A549 (cell line): ENCODE data around the gene HLA-DMB. TPM values are rescaled to one million over a fixed set of nuclear protein-coding genes. Genes with fewer than 3 reads are reported as not detected.

ENCODE experiments used
- ATAC-seq, 2 experiments: fragments of 200-7000 bp in 1 of 2; fragments of >200 bp in 1 of 2; cut with Nextera tagmentation in 1 of 2; cut with Tn5 transposase in 1 of 2; 3 replicates each; pipeline versions ENCODE4 v1.8.0 to v1.9.1; 2018 to 2020; ENCODE audit warnings: mild to moderate bottlenecking in 1 of 2, moderate library complexity in 1 of 2
- CTCF ChIA-PET: fragments of 300-600 bp; sonication (Branson Sonifier 250); formaldehyde crosslinking; extraction: SDS; loops from one replicate; lab custom pipeline; 2021; ENCODE audit warnings: antibody characterized with exemption, inconsistent platforms; lab: Yijun Ruan, JAX
- POLR2A ChIA-PET: fragments of 350-600 bp; formaldehyde crosslinking; extraction: SDS; loops from one replicate; lab custom pipeline; 2021; ENCODE audit warnings: antibody characterized with exemption, inconsistent platforms; lab: Yijun Ruan, JAX
- DNase-seq, 2 experiments: peaks; one replicate each; pipeline versions ENCODE4 v3.0.0 to v3.0.0-alpha.2; 2011 to 2016; ENCODE audit warnings: low read depth in 1 of 2, low spot score in 1 of 2
- FAIRE-seq: peaks from 2 replicates; lab custom pipeline; 2011; peaks lifted over from hg19 to GRCh38; lab: Jason Lieb, UNC
- H3K27ac ChIP-seq, 2 experiments: fragments of >200 bp; sonication (Bioruptor Twin); formaldehyde crosslinking; 3 replicates each; pipeline ENCODE4 v1.5.1; 2016 to 2017
- H3K4me1 ChIP-seq: fragments of >200 bp; sonication (Bioruptor Twin); formaldehyde crosslinking; 3 replicates; pipeline ENCODE4 v1.6.1; 2016
- H3K4me2 ChIP-seq: fragments of >200 bp; sonication (Bioruptor Twin); formaldehyde crosslinking; 3 replicates; pipeline ENCODE4 v1.6.1; 2016
- H3K4me3 ChIP-seq: fragments of >200 bp; sonication (Bioruptor Twin); formaldehyde crosslinking; 3 replicates; pipeline ENCODE4 v1.5.1; 2016
- H3K9me3 ChIP-seq: fragments of >200 bp; sonication (Bioruptor Twin); formaldehyde crosslinking; 3 replicates; pipeline ENCODE4 v1.6.1; 2016
- BHLHE40 ChIP-seq: IDR thresholded peaks from 2 replicates; pipeline ENCODE4 v1.6.1; 2012; ENCODE audit warnings: low read depth, low read length, inconsistent platforms
- E2F6 ChIP-seq: IDR thresholded peaks from 2 replicates; pipeline ENCODE4 v1.6.1; 2012; ENCODE audit warnings: low read depth, borderline replicate concordance
- EP300 ChIP-seq, 2 experiments: fragments of >200 bp; sonication (Bioruptor Twin); formaldehyde crosslinking; IDR thresholded peaks; 2 replicates in 1 of 2; 3 replicates in 1 of 2; pipeline ENCODE4 v1.6.1; 2016 to 2017
- ESRRA ChIP-seq: fragments of 150-350 bp; IDR thresholded peaks from 2 replicates; pipeline ENCODE4 v1.6.1; 2014; ENCODE audit warnings: mild to moderate bottlenecking, low read length, borderline replicate concordance
- FOSB ChIP-seq: fragments of 250-450 bp; sonication (Bioruptor Pico); IDR thresholded peaks from 2 replicates; pipeline ENCODE4 v1.5.0; 2020; ENCODE audit warnings: mild to moderate bottlenecking, moderate library complexity
- GATA3 ChIP-seq: IDR thresholded peaks from 2 replicates; pipeline ENCODE4 v1.6.1; 2012; ENCODE audit warnings: borderline replicate concordance
- HES2 ChIP-seq: fragments of >200 bp; sonication (Bioruptor Twin); formaldehyde crosslinking; IDR thresholded peaks from 2 replicates; pipeline ENCODE4 v1.6.1; 2016
- JUN ChIP-seq, 2 experiments: fragments of >200 bp; sonication (Bioruptor Twin); formaldehyde crosslinking; IDR thresholded peaks; 2 replicates in 1 of 2; 3 replicates in 1 of 2; pipeline ENCODE4 v1.6.1; 2016 to 2017
- KDM5A ChIP-seq: fragments of 200-600 bp; sonication (generic); IDR thresholded peaks from 2 replicates; pipeline ENCODE4 v1.6.1; 2016; ENCODE audit warnings: antibody characterized with exemption, mild to moderate bottlenecking
- MYC ChIP-seq: IDR thresholded peaks from 2 replicates; pipeline ENCODE4 v1.6.1; 2012; ENCODE audit warnings: mild to moderate bottlenecking, inconsistent platforms, low read length, improper control_type of control experiment, borderline replicate concordance
- POLR2A ChIP-seq: IDR thresholded peaks from 2 replicates; pipeline ENCODE4 v1.6.1; 2012; ENCODE audit warnings: mild to moderate bottlenecking, low read length
- POLR2AphosphoS2 ChIP-seq: conservative IDR thresholded peaks from 2 replicates; pipeline ENCODE4 v1.6.1; 2012; ENCODE audit warnings: low read length, improper control_type of control experiment, inconsistent platforms
- RARB ChIP-seq: fragments of 250-450 bp; sonication (Bioruptor Pico); IDR thresholded peaks from 2 replicates; pipeline ENCODE4 v1.8.0; 2021; ENCODE audit warnings: mild to moderate bottlenecking, moderate library complexity
- RFX5 ChIP-seq: fragments of 450-650 bp; IDR thresholded peaks from 2 replicates; pipeline ENCODE4 v1.7.1; 2014; ENCODE audit warnings: antibody characterized with exemption, mild to moderate bottlenecking, moderate library complexity
- TFCP2L1 ChIP-seq: fragments of 250-450 bp; sonication (Bioruptor Pico); IDR thresholded peaks from 2 replicates; pipeline ENCODE4 v1.5.0; 2021; ENCODE audit warnings: mild to moderate bottlenecking
- USF2 ChIP-seq: fragments of 450-650 bp; IDR thresholded peaks from 2 replicates; pipeline ENCODE4 v1.6.1; 2014; ENCODE audit warnings: antibody characterized with exemption
- ZSCAN20 ChIP-seq: fragments of 250-450 bp; sonication (Bioruptor Pico); IDR thresholded peaks from 2 replicates; pipeline ENCODE4 v1.8.0; 2022; ENCODE audit warnings: mild to moderate bottlenecking, moderate library complexity
- WGBS: methylation state at CpG from one replicate; pipeline ENCODE4 v1.1.6; 2017; ENCODE audit errors: missing lambda C conversion rate; 5-methylcytosine and 5-hydroxymethylcytosine counted together
- polyA plus RNA-seq, 4 experiments: library from polyadenylated mRNA; depleted of rRNA in 3 of 4; stranded (reverse); fragments of >200 nt; fragmentation: RNase III in 1 of 4; extraction: RNeasy Plus Mini Kit Qiagen cat#74134 plus additional on column Dnase treatment in 1 of 4; gene quantifications; 2 replicates in 3 of 4; 3 replicates in 1 of 4; pipeline ENCODE4 v1.2.3, GENCODE V29; 2011 to 2017
- TF ChIP-seq, protein P1 (sequence below): fragments of >200 bp; sonication (Bioruptor Twin); formaldehyde crosslinking; IDR thresholded peaks from 3 replicates; pipeline ENCODE4 v1.6.1; 2016
- TF ChIP-seq, protein P2 (sequence below): IDR thresholded peaks from 2 replicates; pipeline ENCODE4 v1.6.1; 2012

The HLA-DMB gene
- polyA plus RNA-seq, 2 of the 4 experiments (the other 2 are of a cell fraction): 3.7 to 14.3 TPM

- TF ChIP-seq JUN (IDR thresholded peaks at IDR 0.05) (no peak; a peak in 1 of 5 replicates), EP300 (IDR thresholded peaks at IDR 0.05) (no peak), KDM5A (no peak), TFCP2L1 (CRISPR knock-in tag) (no peak), HES2 (no peak)
Measured at GRCh38 chr6:32968867-32969684, 28.2 kb upstream of the HLA-DMB start (continued).

DNA sequence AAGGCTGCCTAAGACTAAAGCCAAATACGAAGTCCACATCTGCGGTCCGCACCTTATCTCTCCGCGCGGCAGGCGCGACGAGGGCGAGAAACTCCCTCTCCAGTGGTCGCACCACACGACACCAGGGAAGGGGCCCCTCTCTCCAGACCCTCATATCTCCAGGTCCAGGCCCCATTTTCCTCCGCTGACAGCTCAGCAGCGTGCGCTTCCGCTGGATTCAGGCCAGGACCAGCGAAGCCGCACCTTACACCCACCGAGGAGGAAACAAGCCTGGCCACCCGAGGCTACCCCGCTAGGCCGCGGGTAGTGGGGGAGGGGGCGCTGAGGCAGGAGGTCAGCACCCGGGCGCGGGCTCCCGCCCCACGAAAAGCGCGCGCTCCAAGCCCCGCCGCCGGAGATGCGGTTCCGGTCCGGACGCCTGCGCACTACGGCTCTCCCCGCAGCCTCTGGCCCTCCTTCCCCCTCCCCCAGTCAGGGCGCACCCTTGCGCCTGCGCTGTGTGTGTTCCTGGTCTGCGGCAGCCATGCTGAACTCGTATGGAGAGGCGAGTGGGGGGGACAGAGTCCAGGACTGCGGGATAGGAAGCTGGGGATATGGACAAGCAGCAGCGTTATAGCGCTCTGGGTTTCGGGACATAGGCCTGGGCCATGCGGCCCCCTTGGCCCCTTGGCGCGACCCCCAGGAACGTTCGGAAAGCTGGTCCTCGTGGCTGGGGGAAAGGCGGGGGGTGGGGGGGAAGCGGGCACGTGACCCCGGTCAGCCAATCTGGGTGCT lies 27.5 kb upstream of the HLA-DMB start, which contains the start of gene BRD2:
TSS of gene BRD2 (plus strand) at position 502 of the 774 bp plus-strand sequence. CDS start 4,305 bp downstream, outside the sequence.
- FAIRE-seq: no peak
- Histone ChIP-seq H3K4me1 (peaks cover 17% of the 10 kb centered on the region), H3K27ac (peak within 1 kb of the TSS; percentile 99 to 100), H3K4me2 (peak within 1 kb of the TSS; percentile 95), H3K4me3 (peak within 1 kb of the TSS; percentile 71), H3K9me3 (no peaks in the 10 kb centered on the region)
- TF ChIP-seq, protein P1, sequence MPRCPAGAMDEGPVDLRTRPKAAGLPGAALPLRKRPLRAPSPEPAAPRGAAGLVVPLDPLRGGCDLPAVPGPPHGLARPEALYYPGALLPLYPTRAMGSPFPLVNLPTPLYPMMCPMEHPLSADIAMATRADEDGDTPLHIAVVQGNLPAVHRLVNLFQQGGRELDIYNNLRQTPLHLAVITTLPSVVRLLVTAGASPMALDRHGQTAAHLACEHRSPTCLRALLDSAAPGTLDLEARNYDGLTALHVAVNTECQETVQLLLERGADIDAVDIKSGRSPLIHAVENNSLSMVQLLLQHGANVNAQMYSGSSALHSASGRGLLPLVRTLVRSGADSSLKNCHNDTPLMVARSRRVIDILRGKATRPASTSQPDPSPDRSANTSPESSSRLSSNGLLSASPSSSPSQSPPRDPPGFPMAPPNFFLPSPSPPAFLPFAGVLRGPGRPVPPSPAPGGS: 0 out of 3 replicates have a peak, but pooled peaks have one; percentile 14
- TF ChIP-seq MYC (peak; percentile 84), KDM5A (no peak), BHLHE40 (no peak), GATA3 (peak; percentile 15; the same call in 1 of the 2 replicates), RFX5 (peak; percentile 57; the same call in 1 of the 2 replicates), USF2 (peak; percentile 82), POLR2A (peak; percentile 14; the same call in 1 of the 2 replicates), ESRRA (no peak), JUN (IDR thresholded peaks at IDR 0.05) (peak; percentile 28 to 69; a peak in 4 of 5 replicates), E2F6 (peak; percentile 58; the same call in 1 of the 2 replicates), RARB (CRISPR knock-in tag) (0 out of 2 replicates have a peak, but pooled peaks have one; percentile 28), FOSB (no peak), ZSCAN20 (no peak), POLR2AphosphoS2 (no peak)
- TF ChIP-seq, protein P2, sequence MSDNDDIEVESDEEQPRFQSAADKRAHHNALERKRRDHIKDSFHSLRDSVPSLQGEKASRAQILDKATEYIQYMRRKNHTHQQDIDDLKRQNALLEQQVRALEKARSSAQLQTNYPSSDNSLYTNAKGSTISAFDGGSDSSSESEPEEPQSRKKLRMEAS: peak; percentile 85
- ChIA-PET POLR2A (interaction anchor here (0.6 to 5.0 kb wide), 9 partner anchors 14 to 304 kb away, joined by 3 to 127 read pairs (median 4); partner anchors contain the start of genes RING1, RPS18, TAP2 and VPS52), CTCF (interaction anchor here (0.6 to 4.3 kb wide), 18 partner anchors 11 to 143 kb away, joined by 3 to 63 read pairs (median 6); partner anchors contain the start of genes HLA-DMA and TAP2)
- peak; percentile 69 to 96 for DNase-seq
- ATAC-seq: peak; percentile 26 to 44; a peak in 5 of 6 replicates
- WGBS: under 1% methylated on average over 18 of the region's 62 CpGs
